GM18907 (cell line): ENCODE measurements around the gene CFAP221.
"Not testable (repeated sequence)": the region's sequence is repeated elsewhere in the genome, so short reads cannot be mapped to it uniquely, and the experiment has no call there.

Experiments used
- ATAC-seq: cut with Tn5 transposase; IDR thresholded peaks from one replicate; pipeline ENCODE4 v1.9.1; 2021; ENCODE audit warnings: mild to moderate bottlenecking, moderate library complexity; ENCODE audit not compliant: unreplicated experiment

CFAP221 gene

DNA sequence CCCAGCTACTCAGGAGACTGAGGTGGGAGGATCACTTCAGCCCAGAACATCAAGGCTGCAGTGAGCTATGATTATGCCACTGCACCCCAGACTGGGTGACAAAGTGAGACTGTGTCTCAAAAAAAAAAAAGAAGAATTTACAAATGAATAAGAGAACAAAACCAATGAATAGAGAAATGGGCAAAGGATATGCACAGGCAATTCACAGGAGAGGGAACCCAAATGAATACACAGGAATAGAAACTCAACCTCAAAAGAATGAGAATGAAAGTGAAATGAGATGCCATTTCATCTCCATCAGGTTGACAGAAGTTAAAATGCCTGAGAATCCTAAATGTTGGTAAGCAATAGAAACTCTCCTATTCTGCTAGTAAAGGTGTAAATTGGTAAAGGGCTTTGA lies 40.2 kb downstream of the CFAP221 start:
- no peak for ATAC-seq

DNA sequence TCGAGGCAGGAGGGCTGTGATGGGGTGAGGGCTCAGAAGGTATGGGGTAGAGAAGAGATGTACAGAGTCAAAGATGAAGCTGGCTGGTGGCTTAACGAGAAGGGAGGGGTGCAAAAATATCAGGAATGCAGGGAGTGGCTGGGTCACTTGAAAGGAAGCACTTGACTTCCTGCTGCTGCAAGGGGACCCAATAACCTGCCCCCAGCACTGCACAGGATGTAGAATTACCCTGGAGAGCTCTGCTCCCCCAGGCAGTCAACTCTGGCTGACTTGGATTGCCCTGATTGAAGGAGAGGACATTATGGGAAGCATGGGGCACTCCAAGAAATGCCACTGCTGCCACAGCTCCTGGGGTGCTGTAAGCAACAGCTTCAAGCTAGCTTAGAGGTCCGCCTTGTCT lies 41.8 kb downstream of the CFAP221 start:
- ATAC-seq: no peak

DNA sequence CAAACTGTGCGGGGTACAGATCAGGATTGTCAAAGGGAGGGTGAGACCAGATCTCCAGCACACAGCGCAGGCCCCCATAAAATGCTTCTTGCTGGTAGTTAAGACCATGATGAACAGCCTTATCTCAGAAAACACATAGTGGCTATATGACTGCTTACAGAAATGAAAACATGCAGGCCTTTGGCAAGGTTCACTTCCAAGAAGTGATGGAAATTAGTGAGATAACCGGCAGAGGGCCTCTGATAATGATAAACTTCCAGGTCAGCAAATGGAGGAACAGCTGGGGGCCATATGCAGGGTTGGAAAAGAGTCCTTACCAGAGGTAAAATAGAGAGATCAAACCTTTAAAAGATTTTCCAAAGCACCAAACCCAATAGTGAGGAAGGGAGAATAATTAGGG lies 46.6 kb downstream of the CFAP221 start:
- ATAC-seq: no peak

DNA sequence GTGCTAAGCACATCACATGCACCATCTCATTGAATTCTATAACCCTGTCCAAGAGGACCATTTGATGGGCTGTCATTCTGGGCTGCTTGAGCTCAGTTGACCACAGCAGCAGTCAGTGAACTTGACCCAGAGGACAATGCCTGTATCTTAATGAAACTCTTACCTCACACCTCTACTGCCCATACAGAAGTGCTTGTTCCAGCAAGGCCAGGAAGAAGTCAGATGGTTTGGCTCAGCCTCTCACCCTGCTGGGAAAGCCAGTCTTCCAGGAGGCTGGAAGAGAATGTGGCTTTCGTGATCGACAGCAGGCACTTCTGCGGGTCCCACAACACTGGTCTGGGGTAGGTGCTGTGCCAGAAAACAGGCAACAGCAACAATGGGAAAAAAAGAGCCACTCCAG lies 47.3 kb downstream of the CFAP221 start:
- ATAC-seq: no peak

DNA sequence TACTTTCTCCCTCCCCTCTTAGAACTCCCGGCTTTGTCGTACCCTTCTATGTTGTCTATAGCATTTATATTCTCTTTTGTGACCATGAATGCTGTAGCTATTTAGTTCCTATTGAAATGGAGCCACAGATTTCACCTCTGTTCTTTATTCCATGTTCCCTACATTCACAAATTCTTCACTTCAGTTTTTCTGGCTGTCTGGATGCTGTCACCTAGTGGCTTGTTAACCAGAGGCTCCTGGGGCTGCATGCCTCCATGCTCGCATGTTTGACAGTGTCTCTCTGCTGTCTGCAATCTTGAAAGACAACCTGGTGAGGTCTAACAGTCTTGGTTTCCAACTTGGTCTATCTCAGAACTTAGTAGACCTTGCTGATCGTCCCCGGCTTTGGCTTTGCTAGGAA lies 48.2 kb downstream of the CFAP221 start:
- ATAC-seq: no peak

- no peak for ATAC-seq
These were observed 52.4 kb downstream of the CFAP221 start for GRCh38 chr2:119596638-119597037.

DNA sequence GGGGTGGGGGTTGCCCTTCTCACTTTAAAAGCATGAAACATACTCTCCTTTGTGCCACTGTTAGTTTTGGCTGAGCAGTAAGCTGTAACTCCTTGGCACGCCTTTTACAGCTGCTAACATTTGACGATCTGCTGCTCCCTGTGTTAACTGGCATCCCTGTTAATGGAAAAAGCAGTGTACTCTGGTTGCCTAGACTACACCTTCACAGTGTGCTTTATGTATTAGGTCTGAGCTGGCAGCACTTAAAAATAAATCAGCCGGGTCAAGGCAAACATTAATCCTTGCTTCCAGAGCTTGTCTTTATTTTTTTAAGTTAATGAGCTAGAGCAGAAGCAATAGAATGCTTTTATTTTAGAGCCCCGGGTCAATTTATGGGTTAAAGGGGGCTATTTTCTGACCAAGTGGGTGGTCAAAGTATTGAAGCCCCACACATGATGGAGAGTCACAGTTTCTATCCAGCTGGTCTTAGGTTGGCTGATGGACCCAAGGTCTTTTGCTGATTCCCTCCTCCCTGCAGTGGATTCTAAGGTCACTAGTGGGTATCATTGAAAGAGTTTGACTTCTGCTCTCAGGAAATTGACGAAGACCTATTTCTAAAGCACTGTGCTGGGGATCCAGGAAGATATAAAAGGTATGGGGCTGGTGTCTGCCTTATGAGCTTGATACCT lies 54.5 kb downstream of the CFAP221 start:
- no peak for ATAC-seq

- ATAC-seq: no peak
These were observed 55.1 kb downstream of the CFAP221 start for GRCh38 chr2:119599384-119599783.

DNA sequence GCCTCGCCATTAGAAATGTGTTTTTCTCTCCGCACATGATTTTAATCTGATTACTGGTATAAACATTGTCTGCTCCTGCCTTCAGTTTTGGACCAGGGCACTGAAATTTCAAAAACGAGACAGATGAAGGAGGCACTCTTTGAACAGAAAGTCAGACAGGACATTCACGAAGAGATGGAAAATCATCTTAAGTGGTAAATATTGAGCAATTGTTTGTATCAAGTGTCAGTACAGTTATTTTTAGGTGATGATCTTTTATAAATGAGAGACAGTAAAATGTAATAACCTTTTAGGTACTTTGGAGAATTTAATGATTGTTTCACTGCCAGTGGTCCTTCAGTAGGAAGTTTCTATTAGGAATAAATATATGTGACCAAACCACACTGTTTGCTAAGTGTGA lies 60.8 kb downstream of the CFAP221 start:
- ATAC-seq: no peak

DNA sequence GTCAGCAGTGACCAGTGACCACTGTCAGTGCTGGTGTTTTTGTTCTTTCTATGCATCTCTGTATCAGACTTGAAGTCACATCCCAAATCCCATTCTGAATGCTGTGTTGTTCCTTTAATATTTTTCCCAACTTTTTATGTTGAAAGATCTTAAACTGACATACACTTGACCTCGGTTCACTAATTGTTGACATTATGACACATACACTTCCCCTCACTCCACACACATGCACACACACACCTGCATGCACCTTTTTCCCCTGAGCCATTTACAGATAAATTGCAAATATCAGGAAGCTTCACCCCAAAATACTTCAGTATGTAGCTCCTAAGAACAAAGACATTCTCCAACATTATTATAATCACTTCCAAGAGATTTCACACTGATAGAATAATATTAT lies 62.4 kb downstream of the CFAP221 start:
- no peak for ATAC-seq

GRCh38 chr2:119608553-119608952 lies 64.3 kb downstream of the CFAP221 start:
- no peak for ATAC-seq

DNA sequence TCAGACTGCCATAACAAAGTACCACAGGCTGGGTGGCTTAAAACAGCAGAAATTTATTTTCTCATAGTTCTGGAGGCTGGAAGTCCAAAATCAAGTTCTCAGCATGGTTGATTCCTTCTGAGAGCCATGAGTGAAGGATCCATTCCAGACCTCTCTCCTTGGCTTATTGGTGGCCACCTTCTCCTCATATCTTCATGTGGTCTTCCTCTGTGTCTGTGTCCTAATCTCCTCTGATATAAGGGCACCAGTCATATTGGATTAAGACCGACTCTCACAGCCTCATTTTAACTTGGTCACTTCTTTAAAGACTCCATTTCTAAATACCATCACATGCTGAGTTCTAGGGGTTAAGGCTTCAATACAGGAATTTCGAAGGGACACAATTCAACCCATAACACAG lies 65.1 kb downstream of the CFAP221 start:
- ATAC-seq: no peak

DNA sequence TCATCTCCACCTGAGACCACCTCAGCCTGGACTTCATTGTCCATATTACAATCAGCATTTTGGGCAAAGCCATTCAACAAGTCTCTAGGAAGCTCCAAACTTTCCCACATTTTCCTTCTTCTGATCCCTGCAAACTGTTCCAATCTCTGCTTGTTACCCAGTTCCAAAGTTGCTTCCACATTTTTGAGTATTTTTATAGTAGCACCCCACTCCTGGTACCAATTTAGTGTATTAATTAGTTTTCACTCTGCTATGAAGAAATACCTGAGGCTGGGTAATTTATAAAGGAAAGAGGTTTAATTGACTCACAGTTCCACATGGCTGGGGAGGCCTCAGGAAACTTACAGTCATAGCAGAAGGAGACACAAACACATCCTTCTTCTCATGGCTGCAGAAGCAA lies 69.9 kb downstream of the CFAP221 start:
- not testable (repeated sequence) for ATAC-seq

- no peak for ATAC-seq
These were observed 72.2 kb downstream of the CFAP221 start for GRCh38 chr2:119616421-119616820.

GRCh38 chr2:119617455-119617854 lies 73.2 kb downstream of the CFAP221 start:
- no peak for ATAC-seq

DNA sequence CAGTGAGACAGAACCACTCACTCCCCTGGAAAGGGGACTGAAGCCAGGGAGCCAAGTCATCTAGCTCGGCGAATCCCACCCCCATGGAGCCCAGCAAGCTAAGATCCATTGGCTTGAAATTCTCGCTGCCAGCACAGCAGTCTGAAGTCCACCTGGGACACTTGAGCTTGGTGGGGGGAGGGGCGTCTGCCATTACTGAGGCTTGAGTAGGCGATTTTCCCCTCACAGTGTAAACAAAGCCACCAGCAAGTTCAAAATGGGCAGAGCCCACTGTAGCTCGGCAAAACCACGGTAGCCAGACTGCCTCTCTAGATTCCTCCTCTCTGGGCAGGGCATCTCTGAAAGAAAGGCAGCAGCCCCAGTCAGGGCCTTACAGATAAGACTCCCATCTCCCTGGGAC lies 74.5 kb downstream of the CFAP221 start:
- ATAC-seq: not testable (repeated sequence)

DNA sequence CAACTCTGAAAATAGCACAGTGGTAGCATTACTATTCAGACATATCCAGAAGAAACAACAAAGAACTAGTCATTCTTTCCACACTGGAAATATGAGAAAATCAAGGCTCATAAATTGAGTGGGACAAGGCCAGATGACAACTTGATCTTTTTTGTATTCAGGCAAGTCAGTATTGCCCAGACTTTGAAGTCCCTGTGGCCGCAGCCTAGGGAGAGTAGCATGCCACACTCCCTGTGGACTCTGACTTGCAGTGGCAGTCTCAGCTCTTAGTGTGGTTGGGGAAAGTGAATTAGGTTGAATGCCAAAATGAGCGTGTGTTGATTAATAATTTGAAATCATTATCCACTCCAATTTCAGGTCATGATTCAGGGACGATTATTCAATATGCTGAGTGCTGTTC lies 81.0 kb downstream of the CFAP221 start:
- ATAC-seq: no peak

- ATAC-seq: no peak
These were observed 85.1 kb downstream of the CFAP221 start for GRCh38 chr2:119629323-119629825.

GRCh38 chr2:119630121-119630520 lies 85.9 kb downstream of the CFAP221 start:
- no peak for ATAC-seq

- ATAC-seq: no peak
These were observed 93.1 kb downstream of the CFAP221 start for GRCh38 chr2:119637371-119637770.

DNA sequence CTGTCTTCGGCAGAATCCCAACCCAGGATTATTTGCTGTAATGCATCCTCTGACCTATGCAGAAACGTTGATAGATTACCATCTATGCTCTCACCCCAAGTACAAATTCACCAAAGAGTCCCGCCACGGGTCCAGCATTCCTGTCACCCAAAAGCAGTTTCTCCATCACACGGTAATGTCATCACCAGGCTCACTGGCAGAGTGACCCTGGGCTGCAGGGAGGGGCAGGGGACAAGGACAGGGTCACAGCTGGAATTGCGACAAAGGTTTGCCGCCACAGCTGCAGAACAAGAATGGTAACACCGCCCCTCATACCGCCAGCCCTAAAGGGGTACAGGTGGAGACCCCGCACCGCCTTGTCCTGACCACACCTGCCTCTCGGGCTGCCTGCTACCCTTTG lies 94.0 kb downstream of the CFAP221 start:
- ATAC-seq: no peak

DNA sequence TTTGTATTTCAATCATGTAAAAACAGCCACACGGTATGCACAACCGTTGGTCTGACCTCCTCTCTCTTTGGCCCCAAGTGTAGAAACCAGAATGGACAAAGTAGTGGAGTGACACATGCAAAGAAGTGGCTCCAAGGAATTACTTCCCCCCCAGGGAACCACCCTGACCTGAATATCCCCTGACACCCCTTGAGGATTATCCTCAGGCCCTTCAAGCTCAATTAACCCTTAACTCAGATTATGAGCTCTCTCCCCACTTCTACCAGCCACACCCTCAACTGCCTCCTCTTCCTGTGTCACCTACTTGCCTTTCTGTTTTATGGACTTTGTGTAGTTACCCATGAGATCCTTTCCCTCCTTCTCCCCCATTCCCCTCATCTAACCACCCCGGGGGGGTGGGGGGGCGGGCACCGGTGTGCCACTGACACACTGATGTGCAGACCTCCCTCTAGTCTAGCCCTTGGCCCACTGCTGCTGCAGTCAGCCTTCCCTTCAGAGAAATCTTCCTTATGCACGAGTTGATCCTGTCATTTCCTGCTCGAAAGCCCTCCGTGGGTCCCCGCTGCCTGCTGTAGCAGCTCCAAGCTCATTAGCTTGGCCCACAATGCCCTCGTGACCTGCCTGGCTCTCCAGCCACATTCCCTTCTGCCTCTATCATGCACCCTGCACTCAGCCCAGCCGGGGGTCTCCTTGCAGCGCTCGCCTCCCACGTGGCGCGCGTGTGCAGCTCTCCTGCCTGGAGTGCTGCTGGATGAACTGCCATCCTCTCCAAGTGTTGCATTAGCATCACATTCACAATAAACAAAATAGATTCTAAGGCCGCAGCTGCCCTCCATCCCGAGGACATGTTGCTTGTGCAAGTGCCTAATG lies 94.7 kb downstream of the CFAP221 start:
- ATAC-seq: no peak
